DND-41 (cell line): ENCODE measurements around the gene TCEA2.

Experiments used
- ATAC-seq: fragments of 200-7000 bp; cut with Tn5 transposase; 3 replicates; pipeline ENCODE4 v1.9.1; 2021; ENCODE audit warnings: low read depth; ENCODE audit not compliant: insufficient read depth
- DNase-seq: peaks from one replicate; pipeline ENCODE4 v3.0.0-alpha.2; 2020
- H2AFZ ChIP-seq: 2 replicates; pipeline ENCODE4 v1.6.0; 2012; ENCODE audit warnings: low read depth, low read length
- H3K27ac ChIP-seq: 2 replicates; pipeline ENCODE4 v1.5.1; 2012; ENCODE audit warnings: low read length, inconsistent platforms
- H3K27me3 ChIP-seq: fragments of 200-600 bp; sonication (generic); 2 replicates; pipeline ENCODE4 v1.6.0; 2012; ENCODE audit warnings: low read length, mild to moderate bottlenecking, inconsistent platforms; ENCODE audit not compliant: insufficient read depth, poor library complexity
- H3K36me3 ChIP-seq: 2 replicates; pipeline ENCODE4 v1.5.1; 2012; ENCODE audit warnings: low read length, inconsistent platforms; ENCODE audit not compliant: insufficient read depth
- H3K4me1 ChIP-seq: 2 replicates; pipeline ENCODE4 v1.5.1; 2012; ENCODE audit warnings: mild to moderate bottlenecking, low read length; ENCODE audit not compliant: insufficient read depth
- H3K4me2 ChIP-seq: 2 replicates; pipeline ENCODE4 v1.6.0; 2012; ENCODE audit warnings: mild to moderate bottlenecking, moderate library complexity, low read length, inconsistent platforms; ENCODE audit not compliant: insufficient read depth
- H3K4me3 ChIP-seq, 2 experiments: fragments of 200-600 bp in 1 of 2; shearing (Covaris generic) in 1 of 2; 2 replicates each; pipeline ENCODE4 v1.5.1; 2012 to 2016; ENCODE audit warnings: inconsistent platforms in 2 of 2, low read length in 2 of 2, mild to moderate bottlenecking in 2 of 2, low read depth in 1 of 2, moderate library complexity in 1 of 2
- H3K79me2 ChIP-seq: 2 replicates; pipeline ENCODE4 v1.6.0; 2012; ENCODE audit warnings: low read length, inconsistent platforms; ENCODE audit not compliant: insufficient read depth
- H3K9ac ChIP-seq: 2 replicates; pipeline ENCODE4 v1.6.0; 2012; ENCODE audit warnings: low read depth, mild to moderate bottlenecking, inconsistent platforms, low read length, moderate library complexity
- H3K9me3 ChIP-seq: 2 replicates; pipeline ENCODE4 v1.5.1; 2012; ENCODE audit warnings: low read length, moderate library complexity, mild to moderate bottlenecking, inconsistent platforms; ENCODE audit not compliant: insufficient read depth, severe bottlenecking
- H4K20me1 ChIP-seq: 2 replicates; pipeline ENCODE4 v1.6.0; 2012; ENCODE audit warnings: low read length; ENCODE audit not compliant: insufficient read depth
- CTCF ChIP-seq: IDR thresholded peaks from 2 replicates; pipeline ENCODE4 v1.5.1; 2012; ENCODE audit warnings: borderline replicate concordance, low read length, moderate library complexity, mild to moderate bottlenecking; ENCODE audit not compliant: poor library complexity, severe bottlenecking; ENCODE audit errors: extremely low read depth
- EZH2 ChIP-seq: IDR thresholded peaks from 3 replicates; pipeline ENCODE4 v1.6.1; 2012; ENCODE audit warnings: borderline replicate concordance, low read depth, mild to moderate bottlenecking, moderate library complexity, low read length, inconsistent platforms; ENCODE audit not compliant: severe bottlenecking

TCEA2 gene

GRCh38 chr20:64092258-64093012 is 29.4 kb downstream of the TCEA2 start:
- DNase-seq: no peak
- H3K27me3 ChIP-seq: peaks cover 5% of the 10 kb centered on the region
- no peak overlapping the region for H3K4me3 ChIP-seq
- no peak overlapping the region for H3K27ac ChIP-seq
- no peak overlapping the region for H3K4me2 ChIP-seq
- H3K4me1 ChIP-seq: no peaks in the 10 kb centered on the region
- no peaks in the 10 kb centered on the region for H3K36me3 ChIP-seq
- ATAC-seq: peak; percentile 32
- peaks cover 4% of the 10 kb centered on the region for H3K9me3 ChIP-seq
- TF ChIP-seq CTCF: no peak
- no peak for TF ChIP-seq EZH2
- no peak overlapping the region for H3K9ac ChIP-seq
- H4K20me1 ChIP-seq: peaks cover 19% of the 10 kb centered on the region
- H2AFZ ChIP-seq: no peak overlapping the region
- H3K79me2 ChIP-seq: no peaks in the 10 kb centered on the region

- Histone ChIP-seq H4K20me1 (peaks cover 19% of the 10 kb centered on the region), H3K9ac (no peak overlapping the region), H3K4me2 (no peak overlapping the region), H3K4me3 (no peak overlapping the region), H3K27me3 (peaks cover 5% of the 10 kb centered on the region), H3K27ac (no peak overlapping the region), H3K79me2 (no peaks in the 10 kb centered on the region), H3K36me3 (no peaks in the 10 kb centered on the region), H3K9me3 (no peaks in the 10 kb centered on the region), H2AFZ (no peak overlapping the region), H3K4me1 (no peaks in the 10 kb centered on the region)
- no peak for TF ChIP-seq EZH2
- TF ChIP-seq CTCF: no peak
- no peak for DNase-seq
- 0 out of 3 replicates have a peak, but pooled peaks have one; percentile 16 for ATAC-seq
Observed at GRCh38 chr20:64093013-64093503, 30.1 kb downstream of the TCEA2 start.

- TF ChIP-seq EZH2 (no peak), CTCF (no peak)
- Histone ChIP-seq H4K20me1 (peaks cover 11% of the 10 kb centered on the region), H3K79me2 (no peaks in the 10 kb centered on the region), H3K4me3 (no peak overlapping the region), H3K36me3 (no peaks in the 10 kb centered on the region), H2AFZ (no peak overlapping the region), H3K4me1 (no peaks in the 10 kb centered on the region), H3K27ac (no peak overlapping the region), H3K9me3 (no peaks in the 10 kb centered on the region), H3K27me3 (no peaks in the 10 kb centered on the region), H3K9ac (no peak overlapping the region), H3K4me2 (no peak overlapping the region)
- ATAC-seq: no peak
- DNase-seq: no peak
Observed at GRCh38 chr20:64095455-64095854, 32.5 kb downstream of the TCEA2 start.
